OCI-LY7 (cell line): ENCODE data around the gene NHERF2. TPM values are rescaled to one million over a fixed set of nuclear protein-coding genes. Genes with fewer than 3 reads are reported as not detected.
A peak's percentile ranks its signal among the peaks of the same experiment; 100 is the strongest.

ENCODE experiments used
- BruUV-seq: library from RNA; stranded (reverse); fragments of 400-500 nt; replicated peaks from 2 replicates; lab custom pipeline; 2021; lab: Mats Ljungman, UMichigan
- CTCF ChIA-PET: fragments of 300-600 bp; sonication (Branson Sonifier 250); formaldehyde crosslinking; loops from one replicate; lab custom pipeline; 2022; ENCODE audit warnings: antibody characterized with exemption; ENCODE audit not compliant: unreplicated experiment; lab: Charles Lee
- POLR2A ChIA-PET: fragments of 300-600 bp; sonication (Branson Sonifier 250); formaldehyde crosslinking; loops from one replicate; lab custom pipeline; 2022; ENCODE audit warnings: antibody characterized with exemption; lab: Charles Lee
- DNase-seq: peaks from one replicate; pipeline ENCODE4 v3.0.0-alpha.2; 2015; ENCODE audit warnings: low spot score
- H2AFZ ChIP-seq: fragments of 200-600 bp; sonication (generic), shearing (Covaris generic); 2 replicates; pipeline ENCODE4 v1.6.1; 2014; ENCODE audit warnings: mild to moderate bottlenecking, antibody characterized with exemption, low read length, moderate library complexity
- H3K27ac ChIP-seq: fragments of 200-600 bp; sonication (generic); 2 replicates; pipeline ENCODE4 v1.5.1; 2014; ENCODE audit warnings: mixed run types, low read depth, mild to moderate bottlenecking, moderate library complexity, low read length, inconsistent platforms; ENCODE audit not compliant: poor library complexity, severe bottlenecking
- H3K36me3 ChIP-seq: fragments of 200-600 bp; sonication (generic); 2 replicates; pipeline ENCODE4 v1.6.1; 2014; ENCODE audit warnings: mild to moderate bottlenecking, antibody characterized with exemption, low read length, moderate library complexity, mixed read lengths; ENCODE audit not compliant: insufficient read depth
- H3K4me1 ChIP-seq: fragments of 200-600 bp; sonication (generic); 2 replicates; pipeline ENCODE4 v1.5.1; 2014; ENCODE audit warnings: mild to moderate bottlenecking, low read length; ENCODE audit not compliant: insufficient read depth, poor library complexity, severe bottlenecking
- H3K4me2 ChIP-seq: fragments of 200-600 bp; sonication (generic); 2 replicates; pipeline ENCODE4 v1.6.1; 2014; ENCODE audit warnings: mild to moderate bottlenecking, low read length
- H3K4me3 ChIP-seq: fragments of 200-600 bp; sonication (generic); 2 replicates; pipeline ENCODE4 v1.5.1; 2014; ENCODE audit warnings: mild to moderate bottlenecking, low read depth, low read length; ENCODE audit not compliant: poor library complexity, severe bottlenecking
- H3K79me2 ChIP-seq: fragments of 200-600 bp; sonication (generic); 2 replicates; pipeline ENCODE4 v1.6.1; 2016; ENCODE audit warnings: low read depth, mild to moderate bottlenecking, low read length, moderate library complexity, mixed read lengths; ENCODE audit not compliant: insufficient read depth
- H3K9me2 ChIP-seq: fragments of 200-600 bp; sonication (generic); 2 replicates; pipeline ENCODE4 v1.6.1; 2016; ENCODE audit warnings: mild to moderate bottlenecking, low read length, mixed read lengths; ENCODE audit not compliant: insufficient read depth
- H3K9me3 ChIP-seq: fragments of 200-600 bp; sonication (generic); 2 replicates; pipeline ENCODE4 v1.6.1; 2014; ENCODE audit warnings: mild to moderate bottlenecking, mixed run types, low read length, mixed read lengths
- H4K20me1 ChIP-seq: fragments of 200-600 bp; sonication (generic); 2 replicates; pipeline ENCODE4 v1.6.1; 2014; ENCODE audit warnings: mild to moderate bottlenecking, antibody characterized with exemption, low read length, moderate library complexity, mixed read lengths; ENCODE audit not compliant: insufficient read depth
- CTCF ChIP-seq: fragments of 200-600 bp; sonication (generic); conservative IDR thresholded peaks from 2 replicates; pipeline ENCODE4 v1.5.1; 2014; ENCODE audit warnings: mild to moderate bottlenecking, antibody characterized with exemption, low read length, moderate library complexity, mixed read lengths
- EZH2phosphoT487 ChIP-seq: fragments of 200-600 bp; sonication (generic); IDR thresholded peaks from 2 replicates; pipeline ENCODE4 v1.6.1; 2018; ENCODE audit warnings: low read depth, borderline replicate concordance, mild to moderate bottlenecking, mixed run types, antibody characterized with exemption, low read length, moderate library complexity, mixed read lengths
- intact Hi-C: fragments of 100-400 bp; cut with micrococcal nuclease; formaldehyde crosslinking; loops from one replicate; pipeline ENCODE4 v1.10.0; 2022; ENCODE audit not compliant: unreplicated experiment
- total RNA-seq, 2 experiments: library from RNA; depleted of rRNA in 1 of 2; stranded (reverse); fragments of >200 nt in 1 of 2; shearing (Covaris generic) in 1 of 2; gene quantifications; 2 replicates each; pipeline ENCODE4 v1.2.3, GENCODE V29; 2014 to 2022

NHERF2 gene
- total RNA-seq, 2 experiments from 2014 or later, result 0.27 TPM; not detected in 1

GRCh38 chr16:1992704-1993317, 33.9 kb upstream of the NHERF2 start:
- H3K79me2 ChIP-seq, result no peaks in the 10 kb centered on the region
- no peak overlapping the region for H3K27ac ChIP-seq
- peaks cover 25% of the 10 kb centered on the region for H3K36me3 ChIP-seq
- no TSS peak for BruUV-seq
- TF ChIP-seq CTCF (no peak), EZH2phosphoT487 (no peak)
- H3K4me3 ChIP-seq, result no peak overlapping the region
- no peaks in the 10 kb centered on the region for H3K9me3 ChIP-seq
- no peaks in the 10 kb centered on the region for H3K9me2 ChIP-seq
- H3K4me2 ChIP-seq, result no peak overlapping the region
- peaks cover 36% of the 10 kb centered on the region for H3K4me1 ChIP-seq
- intact Hi-C loops, result loop anchor here (2.0 kb wide), 1 partner anchor 28 kb away; the partner anchor contains the start of gene RPS2
- 0 out of 2 replicates have a peak overlapping the region, but pooled peaks have one; percentile 35 for H2AFZ ChIP-seq
- POLR2A ChIA-PET, result interaction anchor here (0.9 kb wide), 1 partner anchor 54 kb away, joined by 4 read pairs; the partner anchor contains the start of genes NTHL1 and TSC2
- H4K20me1 ChIP-seq, result no peaks in the 10 kb centered on the region
- CTCF ChIA-PET, result no interaction called here
- DNase-seq, result no peak

- Histone ChIP-seq H3K79me2 (no peaks in the 10 kb centered on the region), H3K4me3 (no peak overlapping the region), H3K4me1 (peaks cover 36% of the 10 kb centered on the region), H2AFZ (no peak overlapping the region), H3K4me2 (peak overlapping the region; percentile 18; the same call in 1 of the 2 replicates), H3K27ac (peak overlapping the region; percentile 65), H4K20me1 (no peaks in the 10 kb centered on the region), H3K9me3 (no peaks in the 10 kb centered on the region), H3K9me2 (no peaks in the 10 kb centered on the region), H3K36me3 (peaks cover 34% of the 10 kb centered on the region)
- intact Hi-C loops, result loop anchor here (2.0 kb wide), 1 partner anchor 29 kb away; the partner anchor contains the start of gene RPS2
- POLR2A ChIA-PET, result no interaction called here
- BruUV-seq, result no TSS peak
- TF ChIP-seq CTCF, result no peak
- no peak for TF ChIP-seq EZH2phosphoT487
- CTCF ChIA-PET, result no interaction called here
- peak; percentile 48 for DNase-seq
These were observed 33.0 kb upstream of the NHERF2 start for GRCh38 chr16:1993731-1994131.
